SU-DHL-6 (cell line): ENCODE results near the gene RGS6.

ENCODE experiments used
- EZH2phosphoT487 ChIP-seq: fragments of 200-600 bp; sonication (generic), shearing (Covaris generic); conservative IDR thresholded peaks from 2 replicates; pipeline ENCODE4 v1.6.1; 2018; ENCODE audit warnings: mild to moderate bottlenecking, antibody characterized with exemption, low read length, moderate library complexity, mixed read lengths
- TF ChIP-seq, protein P1 (sequence below): fragments of 200-600 bp; sonication (generic); IDR thresholded peaks from one replicate; pipeline ENCODE4 v1.5.1; 2017; ENCODE audit warnings: antibody characterized with exemption, mild to moderate bottlenecking, low read length, moderate library complexity; ENCODE audit not compliant: insufficient read depth, poor library complexity, severe bottlenecking

DNA sequence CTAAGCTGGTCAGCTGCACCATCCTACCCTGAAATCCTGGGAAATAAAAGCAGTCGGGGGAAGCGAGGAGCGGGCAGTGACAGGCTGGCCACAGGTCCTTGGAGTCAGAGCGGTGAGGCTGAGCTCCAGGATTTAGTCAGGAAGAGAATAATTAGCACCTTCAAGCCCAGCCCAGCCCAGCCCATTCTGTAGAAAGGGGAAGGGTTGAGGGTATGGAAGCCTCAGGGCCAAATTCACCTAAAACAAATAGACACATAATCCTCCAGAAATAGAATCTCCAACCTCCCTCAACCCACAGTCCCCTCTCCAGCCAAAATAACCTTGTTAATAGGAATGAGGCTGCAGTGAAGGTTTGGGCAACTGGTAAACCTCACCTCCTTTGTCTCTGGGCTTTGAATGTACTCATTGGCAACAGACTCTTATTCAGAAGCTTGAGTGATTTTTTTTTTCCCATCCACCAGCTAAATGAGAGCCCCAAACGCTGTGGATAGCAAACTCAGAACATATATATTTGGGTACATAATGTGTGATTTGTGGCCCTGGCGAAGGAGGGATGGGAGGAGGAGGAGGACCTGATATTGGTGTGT lies 627.5 kb downstream of the RGS6 start:
- TF ChIP-seq EZH2phosphoT487: no peak
- TF ChIP-seq, protein P1, sequence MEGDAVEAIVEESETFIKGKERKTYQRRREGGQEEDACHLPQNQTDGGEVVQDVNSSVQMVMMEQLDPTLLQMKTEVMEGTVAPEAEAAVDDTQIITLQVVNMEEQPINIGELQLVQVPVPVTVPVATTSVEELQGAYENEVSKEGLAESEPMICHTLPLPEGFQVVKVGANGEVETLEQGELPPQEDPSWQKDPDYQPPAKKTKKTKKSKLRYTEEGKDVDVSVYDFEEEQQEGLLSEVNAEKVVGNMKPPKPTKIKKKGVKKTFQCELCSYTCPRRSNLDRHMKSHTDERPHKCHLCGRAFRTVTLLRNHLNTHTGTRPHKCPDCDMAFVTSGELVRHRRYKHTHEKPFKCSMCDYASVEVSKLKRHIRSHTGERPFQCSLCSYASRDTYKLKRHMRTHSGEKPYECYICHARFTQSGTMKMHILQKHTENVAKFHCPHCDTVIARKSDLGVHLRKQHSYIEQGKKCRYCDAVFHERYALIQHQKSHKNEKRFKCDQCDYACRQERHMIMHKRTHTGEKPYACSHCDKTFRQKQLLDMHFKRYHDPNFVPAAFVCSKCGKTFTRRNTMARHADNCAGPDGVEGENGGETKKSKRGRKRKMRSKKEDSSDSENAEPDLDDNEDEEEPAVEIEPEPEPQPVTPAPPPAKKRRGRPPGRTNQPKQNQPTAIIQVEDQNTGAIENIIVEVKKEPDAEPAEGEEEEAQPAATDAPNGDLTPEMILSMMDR: no peak
